Muscle layer of colon (tissue), 2 donors: ENCODE results near the gene ALB.

Experiments
- H3K27ac ChIP-seq: one replicate; pipeline ENCODE4 v1.7.0; 2013; ENCODE audit warnings: low read depth, mild to moderate bottlenecking, low read length, moderate library complexity
- H3K27me3 ChIP-seq, 2 donors: one replicate each; pipeline ENCODE4 v1.7.0; 2013; ENCODE audit warnings: low read length in 2 of 2, mild to moderate bottlenecking in 2 of 2; ENCODE audit not compliant: insufficient read depth in 2 of 2, control insufficient read depth in 1 of 2
- H3K36me3 ChIP-seq: one replicate; pipeline ENCODE4 v1.7.0; 2013; ENCODE audit warnings: mild to moderate bottlenecking, low read length; ENCODE audit not compliant: insufficient read depth
- H3K4me1 ChIP-seq: one replicate; pipeline ENCODE4 v1.7.0; 2013; ENCODE audit warnings: mild to moderate bottlenecking, low read length; ENCODE audit not compliant: insufficient read depth
- H3K4me3 ChIP-seq, 2 donors: one replicate each; pipeline ENCODE4 v1.7.0; 2013; ENCODE audit warnings: low read length in 2 of 2, low read depth in 1 of 2, mild to moderate bottlenecking in 1 of 2, moderate library complexity in 1 of 2
- H3K9ac ChIP-seq: one replicate; pipeline ENCODE4 v1.7.0; 2013; ENCODE audit warnings: low read length
- H3K9me3 ChIP-seq: one replicate; pipeline ENCODE4 v1.7.0; 2013; ENCODE audit warnings: mild to moderate bottlenecking, low read length
- donor health status: abdominal sarcoma.
- donor health status: Adenocarcinoma of cecum.

The ALB gene

DNA sequence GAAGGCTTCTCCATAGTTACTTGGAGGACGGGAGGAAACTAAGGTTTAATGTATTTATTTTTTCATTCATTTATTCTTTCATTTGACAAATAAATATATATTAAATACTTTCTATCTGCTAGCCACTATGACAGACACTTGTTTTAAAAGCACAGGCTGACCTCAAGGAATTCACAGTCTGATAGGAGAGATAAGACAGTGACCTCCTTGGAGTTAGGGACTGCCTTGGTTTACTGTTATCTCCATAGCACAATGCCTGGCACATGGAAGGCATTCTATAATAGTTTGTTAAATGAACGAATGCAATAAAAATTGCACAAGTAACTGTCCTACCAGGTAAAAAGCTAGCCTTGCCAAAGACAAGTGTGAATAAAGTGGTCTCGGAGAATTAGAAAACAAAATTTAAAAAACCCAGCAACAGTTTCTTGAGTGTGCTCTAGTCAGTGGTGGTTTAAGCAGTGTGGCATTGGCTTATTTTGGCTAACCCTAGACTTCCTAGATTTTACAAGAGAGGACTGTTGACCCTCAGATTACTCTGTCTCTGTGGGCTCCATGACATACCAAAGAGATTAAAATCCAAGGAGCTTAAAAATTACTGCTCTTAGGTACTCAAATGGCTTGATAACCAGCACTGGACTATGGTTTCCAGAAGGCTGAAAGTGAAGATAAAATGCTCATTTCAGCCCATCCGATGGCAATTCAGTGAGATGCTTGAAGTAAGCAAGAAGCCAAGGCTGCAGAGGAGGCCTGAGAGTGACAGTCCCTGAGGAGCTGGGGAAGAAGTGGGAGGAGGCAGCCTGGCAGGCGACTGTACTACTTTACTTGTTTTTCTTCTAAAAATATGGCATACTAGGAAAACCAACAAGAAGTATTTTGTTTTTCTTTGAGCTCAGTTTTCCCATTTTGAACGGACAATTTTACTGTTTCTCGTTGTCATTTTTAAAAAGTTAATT lies 41.6 kb downstream of the ALB start:
- H3K27me3 ChIP-seq: no peaks in the 10 kb centered on the region
- no peak overlapping the region for H3K4me3 ChIP-seq
- H3K4me1 ChIP-seq: no peaks in the 10 kb centered on the region
- H3K36me3 ChIP-seq: no peaks in the 10 kb centered on the region
- H3K9me3 ChIP-seq: no peaks in the 10 kb centered on the region
- H3K9ac ChIP-seq: no peak overlapping the region
- H3K27ac ChIP-seq: no peak overlapping the region

DNA sequence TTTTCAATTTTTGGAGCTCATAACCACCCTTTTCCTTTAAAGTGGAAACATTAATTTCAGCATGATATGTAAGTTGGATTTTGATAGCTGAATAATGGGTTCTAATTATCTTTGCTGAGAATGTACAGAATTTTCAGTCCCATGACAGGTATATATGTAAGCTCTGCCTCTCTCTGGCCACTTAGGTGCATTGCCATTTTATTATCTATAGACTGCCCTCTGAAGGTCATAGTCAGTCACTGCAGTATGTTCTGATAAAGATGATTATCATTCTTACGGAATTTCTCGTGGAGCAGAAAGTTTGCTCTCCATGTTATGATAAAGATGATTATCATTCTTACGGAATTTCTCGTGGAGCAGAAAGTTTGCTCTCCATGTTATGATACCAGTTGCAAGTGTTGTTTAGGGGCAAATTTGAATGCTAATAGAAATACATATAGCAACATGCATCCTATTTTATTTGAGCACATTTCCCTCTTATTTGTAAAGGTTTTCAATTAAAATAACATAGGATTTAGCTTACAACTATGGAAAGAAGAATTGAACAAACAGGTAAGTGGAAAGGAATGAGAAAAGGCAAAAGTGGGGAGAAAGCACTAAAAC lies 42.4 kb downstream of the ALB start:
- Histone ChIP-seq H3K27me3 (no peaks in the 10 kb centered on the region), H3K27ac (no peak overlapping the region), H3K4me1 (no peaks in the 10 kb centered on the region), H3K36me3 (no peaks in the 10 kb centered on the region), H3K9me3 (no peaks in the 10 kb centered on the region), H3K9ac (no peak overlapping the region), H3K4me3 (no peak overlapping the region)

DNA sequence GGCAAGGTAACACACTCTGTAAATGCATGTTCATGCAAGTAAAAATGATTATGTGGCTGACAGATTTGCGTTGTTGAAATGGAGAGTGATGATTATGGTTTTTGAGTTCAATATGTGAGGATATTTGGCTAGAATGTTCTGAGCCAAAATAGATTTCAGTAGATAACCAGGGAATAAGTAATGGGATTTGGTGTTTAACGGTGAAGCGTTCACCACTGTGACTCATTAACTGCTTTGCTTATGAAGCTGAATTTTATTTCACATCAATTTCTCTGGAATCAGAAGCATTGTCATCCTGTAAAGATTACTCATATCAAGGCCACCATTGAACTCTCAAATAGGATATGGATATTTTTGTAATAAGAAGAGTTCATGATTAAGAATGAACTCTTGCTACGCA lies 43.6 kb downstream of the ALB start:
- no peak overlapping the region for H3K4me3 ChIP-seq
- no peaks in the 10 kb centered on the region for H3K27me3 ChIP-seq
- H3K4me1 ChIP-seq: no peaks in the 10 kb centered on the region
- no peak overlapping the region for H3K27ac ChIP-seq
- H3K36me3 ChIP-seq: no peaks in the 10 kb centered on the region
- H3K9ac ChIP-seq: no peak overlapping the region
- no peaks in the 10 kb centered on the region for H3K9me3 ChIP-seq

DNA sequence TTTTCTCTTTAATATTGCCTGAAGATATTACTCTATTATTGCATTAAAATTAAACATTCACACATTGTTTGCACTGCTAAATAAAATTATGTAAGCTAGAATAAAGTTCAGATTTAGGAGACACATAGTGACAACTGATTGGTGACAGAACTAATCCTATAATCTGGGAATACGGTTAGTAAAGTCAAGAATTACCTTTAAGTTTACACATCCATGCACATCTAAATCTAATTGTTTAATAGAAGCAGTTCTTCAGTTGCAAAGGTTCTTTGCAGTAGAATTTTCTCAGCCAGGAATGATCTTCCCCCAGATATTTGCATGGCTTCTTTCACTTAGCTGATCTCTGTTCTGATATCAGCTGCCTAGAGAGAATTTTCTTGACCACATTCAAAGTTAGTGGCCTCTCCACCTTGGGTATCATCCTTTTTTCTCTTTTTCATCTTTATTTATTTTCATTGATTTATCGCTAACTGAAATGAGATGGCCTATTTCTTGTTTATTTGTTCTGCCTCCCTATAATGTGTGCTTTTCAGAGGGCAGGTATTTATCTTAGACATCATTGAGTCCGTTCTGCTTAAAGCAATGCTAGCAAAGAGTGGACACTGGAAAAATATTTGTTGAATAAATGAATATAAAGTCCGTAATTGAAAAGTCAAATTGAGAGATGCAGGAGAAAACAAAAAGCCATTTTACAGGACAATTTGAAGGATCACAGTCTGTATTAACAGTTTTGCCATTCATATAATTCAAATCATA lies 44.5 kb downstream of the ALB start:
- H3K27me3 ChIP-seq: no peaks in the 10 kb centered on the region
- H3K4me3 ChIP-seq: no peak overlapping the region
- H3K4me1 ChIP-seq: no peaks in the 10 kb centered on the region
- no peaks in the 10 kb centered on the region for H3K36me3 ChIP-seq
- H3K27ac ChIP-seq: no peak overlapping the region
- no peak overlapping the region for H3K9ac ChIP-seq
- H3K9me3 ChIP-seq: no peaks in the 10 kb centered on the region

DNA sequence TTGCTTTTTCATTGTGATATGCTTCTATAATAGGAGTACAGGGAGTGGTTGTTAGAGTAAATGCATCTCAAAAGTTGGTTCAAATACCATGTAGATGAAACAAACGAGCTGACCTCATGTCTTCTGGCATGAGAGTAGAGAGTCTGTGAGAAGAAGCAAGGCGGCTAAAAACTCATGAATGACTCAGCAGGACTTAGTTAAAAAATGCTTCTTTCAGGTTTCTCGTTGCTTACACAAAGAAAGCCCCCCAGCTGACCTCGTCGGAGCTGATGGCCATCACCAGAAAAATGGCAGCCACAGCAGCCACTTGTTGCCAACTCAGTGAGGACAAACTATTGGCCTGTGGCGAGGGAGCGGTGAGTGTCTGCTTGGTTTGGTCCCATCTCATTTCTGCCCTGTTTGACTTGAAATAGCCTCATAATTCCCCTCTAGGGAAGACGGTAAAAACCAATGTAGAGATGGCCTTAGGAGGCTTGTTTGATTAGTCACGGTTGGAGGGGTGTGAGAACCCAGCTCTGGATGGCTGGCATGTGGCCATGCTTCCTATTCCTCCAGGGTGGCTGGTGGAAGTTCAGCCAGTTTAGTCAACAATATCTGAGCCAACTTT lies 46.4 kb downstream of the ALB start:
- Histone ChIP-seq H3K36me3 (no peaks in the 10 kb centered on the region), H3K27ac (no peak overlapping the region), H3K9ac (no peak overlapping the region), H3K4me1 (no peaks in the 10 kb centered on the region), H3K9me3 (no peaks in the 10 kb centered on the region), H3K27me3 (no peaks in the 10 kb centered on the region), H3K4me3 (no peak overlapping the region)

DNA sequence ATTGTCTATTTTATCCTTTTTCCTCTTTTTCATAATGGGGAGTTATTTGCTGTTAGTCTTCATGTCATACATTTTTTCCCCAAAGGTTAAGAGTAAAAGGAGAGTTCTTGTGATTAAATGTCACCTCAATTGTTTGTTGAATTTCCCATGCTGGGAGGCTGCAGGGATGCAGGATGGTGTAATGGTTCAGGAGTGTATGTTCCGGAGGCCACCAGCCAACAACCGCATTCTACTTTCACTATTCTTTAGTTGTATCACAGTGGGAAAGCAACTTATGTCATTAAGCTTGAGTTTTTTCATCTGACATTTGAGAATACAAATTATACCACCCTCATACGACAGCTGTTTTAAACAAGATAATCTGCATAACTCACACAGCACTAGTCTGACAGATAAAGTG lies 47.3 kb downstream of the ALB start:
- H3K27ac ChIP-seq: no peak overlapping the region
- no peaks in the 10 kb centered on the region for H3K27me3 ChIP-seq
- no peak overlapping the region for H3K9ac ChIP-seq
- H3K36me3 ChIP-seq: no peaks in the 10 kb centered on the region
- no peaks in the 10 kb centered on the region for H3K9me3 ChIP-seq
- H3K4me1 ChIP-seq: no peaks in the 10 kb centered on the region
- H3K4me3 ChIP-seq: no peak overlapping the region

DNA sequence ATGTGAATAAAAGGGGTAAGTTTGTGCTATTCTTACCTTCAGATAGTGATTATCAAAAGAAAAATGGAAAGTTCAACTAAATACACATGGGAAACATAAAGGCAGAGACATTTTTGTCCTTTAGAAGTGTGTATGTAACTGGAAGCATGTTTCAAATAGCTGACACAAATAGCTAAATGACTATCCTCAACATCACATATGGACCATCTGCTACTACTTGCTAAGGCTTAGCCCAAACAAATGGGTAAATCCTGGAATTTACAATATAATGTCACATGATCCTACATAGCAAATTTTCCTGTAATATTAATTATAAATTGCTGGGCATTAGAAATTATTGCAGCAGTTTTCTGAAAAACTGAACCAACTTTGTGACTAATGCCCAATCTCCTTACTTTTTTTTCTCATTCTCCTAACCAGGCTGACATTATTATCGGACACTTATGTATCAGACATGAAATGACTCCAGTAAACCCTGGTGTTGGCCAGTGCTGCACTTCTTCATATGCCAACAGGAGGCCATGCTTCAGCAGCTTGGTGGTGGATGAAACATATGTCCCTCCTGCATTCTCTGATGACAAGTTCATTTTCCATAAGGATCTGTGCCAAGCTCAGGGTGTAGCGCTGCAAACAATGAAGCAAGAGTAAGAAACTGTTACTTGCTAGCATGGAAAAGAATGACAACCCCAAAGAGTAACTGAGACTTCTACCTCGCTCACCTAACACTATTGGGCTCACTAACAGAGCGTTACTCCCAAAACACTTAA lies 48.1 kb downstream of the ALB start:
- no peak overlapping the region for H3K4me3 ChIP-seq
- H3K27ac ChIP-seq: no peak overlapping the region
- H3K27me3 ChIP-seq: no peaks in the 10 kb centered on the region
- H3K36me3 ChIP-seq: no peaks in the 10 kb centered on the region
- H3K4me1 ChIP-seq: no peaks in the 10 kb centered on the region
- H3K9ac ChIP-seq: no peak overlapping the region
- no peaks in the 10 kb centered on the region for H3K9me3 ChIP-seq

DNA sequence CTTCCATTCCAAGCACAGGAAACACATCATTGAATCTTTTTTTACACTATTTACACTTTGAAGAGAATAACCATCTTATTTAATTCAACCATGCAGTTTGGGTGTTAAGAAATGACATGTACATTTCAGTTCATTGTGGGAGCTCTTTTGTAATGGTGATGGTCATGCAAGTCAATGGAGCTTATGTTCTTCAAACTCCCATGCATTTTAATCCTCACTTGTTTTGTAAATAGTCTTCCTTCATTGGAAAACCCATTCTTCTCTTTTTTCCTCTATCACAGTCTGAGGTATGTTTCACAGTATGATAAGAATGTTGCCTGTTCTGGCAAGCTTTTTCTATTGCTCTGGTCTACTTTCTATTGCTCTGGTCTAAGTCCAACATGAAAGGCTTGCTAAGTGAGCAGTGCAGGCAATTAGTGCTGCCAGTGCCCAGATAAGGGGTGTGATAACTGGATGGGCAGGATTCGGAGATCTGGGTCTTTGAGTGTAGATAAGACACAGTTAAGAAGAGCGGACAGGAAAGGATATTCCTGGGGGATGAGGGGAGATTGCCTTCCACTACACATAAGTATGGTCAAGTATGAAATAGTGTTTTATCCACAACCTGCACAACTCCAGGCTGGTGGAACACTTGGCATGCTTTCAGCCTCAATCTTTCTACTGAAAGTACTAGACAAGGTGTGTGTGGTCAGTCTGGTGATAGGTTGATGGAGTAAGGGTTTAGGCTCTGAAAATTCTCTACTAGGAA lies 49.0 kb downstream of the ALB start:
- Histone ChIP-seq H3K9ac (no peak overlapping the region), H3K9me3 (no peaks in the 10 kb centered on the region), H3K27ac (no peak overlapping the region), H3K36me3 (no peaks in the 10 kb centered on the region), H3K4me3 (no peak overlapping the region), H3K4me1 (no peaks in the 10 kb centered on the region), H3K27me3 (no peaks in the 10 kb centered on the region)

DNA sequence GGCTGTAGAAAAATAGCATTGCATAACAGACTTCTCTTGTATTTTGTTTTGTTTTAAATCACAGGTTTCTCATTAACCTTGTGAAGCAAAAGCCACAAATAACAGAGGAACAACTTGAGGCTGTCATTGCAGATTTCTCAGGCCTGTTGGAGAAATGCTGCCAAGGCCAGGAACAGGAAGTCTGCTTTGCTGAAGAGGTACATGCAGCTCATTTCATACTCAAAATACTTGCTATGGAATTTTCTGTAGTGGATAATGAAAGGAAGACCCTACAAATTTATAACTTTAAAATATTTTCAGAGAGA lies 49.6 kb downstream of the ALB start:
- Histone ChIP-seq H3K9me3 (no peaks in the 10 kb centered on the region), H3K4me1 (no peaks in the 10 kb centered on the region), H3K27me3 (no peaks in the 10 kb centered on the region), H3K36me3 (no peaks in the 10 kb centered on the region), H3K27ac (no peak overlapping the region), H3K4me3 (no peak overlapping the region), H3K9ac (no peak overlapping the region)

DNA sequence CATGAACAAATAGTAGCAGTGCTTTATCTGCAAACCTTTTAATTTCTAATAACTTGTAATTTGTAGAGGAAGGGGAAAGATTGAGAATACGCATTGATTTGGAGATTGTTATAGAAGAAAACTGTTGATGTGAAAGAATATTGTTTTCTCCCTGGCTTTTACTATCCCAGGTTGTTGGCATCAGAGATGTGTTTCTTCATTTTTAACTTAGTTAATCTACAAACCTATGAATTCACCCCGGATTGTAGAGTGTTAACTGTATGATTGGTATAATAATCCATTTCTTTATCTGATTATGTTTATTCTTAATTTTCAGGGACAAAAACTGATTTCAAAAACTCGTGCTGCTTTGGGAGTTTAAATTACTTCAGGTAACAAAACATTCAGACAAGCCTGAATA lies 50.8 kb downstream of the ALB start:
- no peak overlapping the region for H3K4me3 ChIP-seq
- no peaks in the 10 kb centered on the region for H3K27me3 ChIP-seq
- H3K9me3 ChIP-seq: no peaks in the 10 kb centered on the region
- H3K9ac ChIP-seq: no peak overlapping the region
- H3K36me3 ChIP-seq: no peaks in the 10 kb centered on the region
- no peak overlapping the region for H3K27ac ChIP-seq
- H3K4me1 ChIP-seq: no peaks in the 10 kb centered on the region
